ENCODE data around the gene SSH2.

GRCh38 chr17:29862127-29862526 is 67.9 kb downstream of the SSH2 start:
- no peak for TF ChIP-seq CTCF (conservative IDR thresholded peaks at IDR 0.05 in 1 of 2, IDR thresholded peaks at IDR 0.05 in 1 of 2; ENCODE audit: extremely low read depth in 1 of 2, insufficient read depth in 1 of 2, low read depth in 1 of 2, low read length in 2 of 2)
- no peak for TF ChIP-seq EZH2 (IDR thresholded peaks at IDR 0.05; ENCODE audit: borderline replicate concordance, low read length)

All from mammary epithelial cell (primary cell).